ENCODE data around the gene TMEM213.

DNA sequence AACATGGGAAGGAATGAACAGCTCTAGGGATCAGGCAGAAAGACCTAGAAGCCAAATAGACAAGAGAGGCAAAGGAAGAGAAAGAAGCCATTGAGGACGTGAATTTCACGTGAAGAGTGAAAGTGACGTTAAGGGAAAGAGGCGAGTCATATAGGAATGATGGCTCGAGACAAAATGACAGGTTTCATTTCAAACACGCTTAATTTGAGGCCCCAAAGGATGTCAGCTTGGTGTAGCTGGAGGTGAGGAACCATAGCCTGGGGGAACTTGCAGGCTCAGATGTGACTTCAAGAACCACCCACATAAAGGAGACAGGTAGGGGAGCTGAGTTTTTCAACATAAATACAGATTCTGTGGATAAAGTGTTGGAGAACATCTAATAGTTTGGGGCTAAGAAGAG lies 84.5 kb downstream of the TMEM213 start:
- TF ChIP-seq, protein P1, sequence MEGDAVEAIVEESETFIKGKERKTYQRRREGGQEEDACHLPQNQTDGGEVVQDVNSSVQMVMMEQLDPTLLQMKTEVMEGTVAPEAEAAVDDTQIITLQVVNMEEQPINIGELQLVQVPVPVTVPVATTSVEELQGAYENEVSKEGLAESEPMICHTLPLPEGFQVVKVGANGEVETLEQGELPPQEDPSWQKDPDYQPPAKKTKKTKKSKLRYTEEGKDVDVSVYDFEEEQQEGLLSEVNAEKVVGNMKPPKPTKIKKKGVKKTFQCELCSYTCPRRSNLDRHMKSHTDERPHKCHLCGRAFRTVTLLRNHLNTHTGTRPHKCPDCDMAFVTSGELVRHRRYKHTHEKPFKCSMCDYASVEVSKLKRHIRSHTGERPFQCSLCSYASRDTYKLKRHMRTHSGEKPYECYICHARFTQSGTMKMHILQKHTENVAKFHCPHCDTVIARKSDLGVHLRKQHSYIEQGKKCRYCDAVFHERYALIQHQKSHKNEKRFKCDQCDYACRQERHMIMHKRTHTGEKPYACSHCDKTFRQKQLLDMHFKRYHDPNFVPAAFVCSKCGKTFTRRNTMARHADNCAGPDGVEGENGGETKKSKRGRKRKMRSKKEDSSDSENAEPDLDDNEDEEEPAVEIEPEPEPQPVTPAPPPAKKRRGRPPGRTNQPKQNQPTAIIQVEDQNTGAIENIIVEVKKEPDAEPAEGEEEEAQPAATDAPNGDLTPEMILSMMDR (IDR thresholded peaks at IDR 0.05; ENCODE audit: low read length) = no peak
- TF ChIP-seq EZH2phosphoT487 (IDR thresholded peaks at IDR 0.05; ENCODE audit: low read length) = no peak
